ENCODE results near the gene AHI1. TPM values are rescaled to one million over a fixed set of nuclear protein-coding genes. Genes with fewer than 3 reads are reported as not detected.
A peak's percentile ranks its signal among the peaks of the same experiment; 100 is the strongest.

AHI1 gene
- total and polyA plus RNA-seq, 2 donors from 2014 or later, result 9.1 to 28.5 TPM

- Histone ChIP-seq H3K27me3 (ENCODE audit: control insufficient read depth, insufficient read depth, low read length) (no peaks in the 10 kb centered on the region), H3K4me1 (ENCODE audit: control insufficient read depth in 2 of 3, insufficient read depth in 2 of 3, low read depth in 1 of 3, low read length in 3 of 3) (peaks cover 0 to 5% (median 0%) of the 10 kb centered on the region in 3 donors), H3K36me3 (ENCODE audit: control insufficient read depth in 2 of 3, insufficient read depth in 3 of 3, low read length in 3 of 3) (no peaks in the 10 kb centered on the region), H3K9ac (ENCODE audit: low read length in 3 of 3) (no peak overlapping the region), H3K27ac (ENCODE audit: low read depth in 2 of 2, low read length in 2 of 2) (no peak overlapping the region), H3K9me3 (ENCODE audit: control insufficient read depth in 2 of 3, insufficient read depth in 1 of 3, low read length in 3 of 3) (peaks cover 0 to 1% (median 0%) of the 10 kb centered on the region in 3 donors), H3K4me3 (ENCODE audit: low read length in 3 of 3) (no peak overlapping the region)
- intact Hi-C loops (cut with DNase I), result no loop called here
- peak; percentile 17 for TF ChIP-seq CTCF (IDR thresholded peaks at IDR 0.05; ENCODE audit: borderline replicate concordance, extremely low read depth, insufficient read depth)
- no peak for FAIRE-seq
- DNase-seq, result peak in 1 of 5 donors; percentile 31
Observed at GRCh38 chr6:135540207-135540840, 42.8 kb upstream of the AHI1 start.

GRCh38 chr6:135537741-135538301, 40.3 kb upstream of the AHI1 start:
- no peaks in the 10 kb centered on the region for H3K36me3 ChIP-seq (ENCODE audit: control insufficient read depth in 2 of 3, insufficient read depth in 3 of 3, low read length in 3 of 3)
- H3K27ac ChIP-seq (ENCODE audit: low read depth in 2 of 2, low read length in 2 of 2), result no peak overlapping the region
- DNase-seq, result no peak
- H3K27me3 ChIP-seq (ENCODE audit: control insufficient read depth, insufficient read depth, low read length), result no peaks in the 10 kb centered on the region
- H3K4me1 ChIP-seq (ENCODE audit: control insufficient read depth in 2 of 3, insufficient read depth in 2 of 3, low read depth in 1 of 3, low read length in 3 of 3), result peaks cover 0 to 5% (median 0%) of the 10 kb centered on the region in 3 donors
- no peak for FAIRE-seq
- intact Hi-C loops (cut with DNase I), result loop anchor here (5.0 to 10.0 kb wide), 2 partner anchors 494 to 677 kb away; no protein-coding TSS in a partner anchor
- no peaks in the 10 kb centered on the region for H3K9me3 ChIP-seq (ENCODE audit: control insufficient read depth in 2 of 3, insufficient read depth in 1 of 3, low read length in 3 of 3)
- H3K9ac ChIP-seq (ENCODE audit: low read length in 3 of 3), result no peak overlapping the region
- TF ChIP-seq CTCF (IDR thresholded peaks at IDR 0.05; ENCODE audit: borderline replicate concordance, extremely low read depth, insufficient read depth), result no peak
- no peak overlapping the region for H3K4me3 ChIP-seq (ENCODE audit: low read length in 3 of 3)

GRCh38 chr6:135535989-135536414, 38.5 kb upstream of the AHI1 start:
- intact Hi-C loops (cut with DNase I), result loop anchor here (5.0 to 10.0 kb wide), 2 partner anchors 496 to 679 kb away; no protein-coding TSS in a partner anchor

More at GRCh38 chr6:135535989-135536414, 38.5 kb upstream of the AHI1 start:
- no peaks in the 10 kb centered on the region for H3K36me3 ChIP-seq (ENCODE audit: control insufficient read depth in 2 of 3, insufficient read depth in 3 of 3, low read length in 3 of 3)
- H3K9ac ChIP-seq (ENCODE audit: low read length in 3 of 3), result no peak overlapping the region
- no peaks in the 10 kb centered on the region for H3K9me3 ChIP-seq (ENCODE audit: control insufficient read depth in 2 of 3, insufficient read depth in 1 of 3, low read length in 3 of 3)
- H3K27ac ChIP-seq (ENCODE audit: low read depth in 2 of 2, low read length in 2 of 2), result no peak overlapping the region
- H3K4me3 ChIP-seq (ENCODE audit: low read length in 3 of 3), result peak overlapping the region in 1 of 3 donors; percentile 47
- no peaks in the 10 kb centered on the region for H3K27me3 ChIP-seq (ENCODE audit: control insufficient read depth, insufficient read depth, low read length)
- DNase-seq (peak in 4 of 5 donors; percentile 25 to 87 (median 54)), FAIRE-seq (no peak)
- peak; percentile 60 for TF ChIP-seq CTCF (IDR thresholded peaks at IDR 0.05; ENCODE audit: borderline replicate concordance, extremely low read depth, insufficient read depth)
- peaks cover 0 to 5% (median 0%) of the 10 kb centered on the region in 3 donors for H3K4me1 ChIP-seq (ENCODE audit: control insufficient read depth in 2 of 3, insufficient read depth in 2 of 3, low read depth in 1 of 3, low read length in 3 of 3)
